ENCODE measurements around the gene ESYT3. TPM values are rescaled to one million over a fixed set of nuclear protein-coding genes. Genes with fewer than 3 reads are reported as not detected.

The ESYT3 gene
- total RNA-seq, 3 donors from 2014 or later, result 0.70 to 15.1 (median 1.0) TPM

- Histone ChIP-seq H3K4me3 (no peak overlapping the region), H3K4me1 (ENCODE audit: low read depth) (no peaks in the 10 kb centered on the region), H3K9me3 (no peaks in the 10 kb centered on the region), H3K36me3 (ENCODE audit: low read depth) (no peaks in the 10 kb centered on the region)
- intact Hi-C loops (cut with DNase I, micrococcal nuclease), result no loop called here
- TF ChIP-seq CTCF (IDR thresholded peaks at IDR 0.05), result no peak
- DNase-seq, result no peak
- ATAC-seq, result no peak
Observed at GRCh38 chr3:138445236-138445635, 10.8 kb downstream of the ESYT3 start.

- DNase-seq (no peak), ATAC-seq (no peak)
- H3K9me3 ChIP-seq, result no peaks in the 10 kb centered on the region
- H3K4me1 ChIP-seq (ENCODE audit: low read depth), result no peaks in the 10 kb centered on the region
- H3K4me3 ChIP-seq, result no peak overlapping the region
- no peak for TF ChIP-seq CTCF (IDR thresholded peaks at IDR 0.05)
- no peaks in the 10 kb centered on the region for H3K36me3 ChIP-seq (ENCODE audit: low read depth)
- intact Hi-C loops (cut with DNase I, micrococcal nuclease), result no loop called here
Observed at GRCh38 chr3:138445654-138446053, 11.2 kb downstream of the ESYT3 start.

GRCh38 chr3:138448631-138449030 is 14.2 kb downstream of the ESYT3 start:
- intact Hi-C loops (cut with DNase I, micrococcal nuclease), result no loop called here
- no peak for TF ChIP-seq CTCF (IDR thresholded peaks at IDR 0.05)
- no peaks in the 10 kb centered on the region for H3K36me3 ChIP-seq (ENCODE audit: low read depth)
- ATAC-seq, result no peak
- no peaks in the 10 kb centered on the region for H3K9me3 ChIP-seq
- H3K4me1 ChIP-seq (ENCODE audit: low read depth), result no peaks in the 10 kb centered on the region
- H3K4me3 ChIP-seq, result no peak overlapping the region
- no peak for DNase-seq

- no peak for ATAC-seq
- Histone ChIP-seq H3K4me3 (no peak overlapping the region), H3K36me3 (ENCODE audit: low read depth) (no peaks in the 10 kb centered on the region), H3K9me3 (no peaks in the 10 kb centered on the region), H3K4me1 (ENCODE audit: low read depth) (no peaks in the 10 kb centered on the region)
- DNase-seq, result no peak
- intact Hi-C loops (cut with DNase I, micrococcal nuclease), result no loop called here
- TF ChIP-seq CTCF (IDR thresholded peaks at IDR 0.05), result no peak
Observed at GRCh38 chr3:138449490-138449889, 15.1 kb downstream of the ESYT3 start.

- Histone ChIP-seq H3K4me1 (ENCODE audit: low read depth) (no peaks in the 10 kb centered on the region), H3K36me3 (ENCODE audit: low read depth) (no peaks in the 10 kb centered on the region), H3K4me3 (no peak overlapping the region), H3K9me3 (no peaks in the 10 kb centered on the region)
- ATAC-seq, result no peak
- intact Hi-C loops (cut with DNase I, micrococcal nuclease), result no loop called here
- no peak for DNase-seq
- no peak for TF ChIP-seq CTCF (IDR thresholded peaks at IDR 0.05)
Observed at GRCh38 chr3:138450181-138450580, 15.8 kb downstream of the ESYT3 start.

All from mucosa of descending colon (tissue), 3 donors.